ENCODE measurements around the gene RGS12.
A peak's percentile ranks its signal among the peaks of the same experiment; 100 is the strongest.

The RGS12 gene

GRCh38 chr4:3252831-3253641, 39.8 kb upstream of the RGS12 start:
- no peak overlapping the region for H3K27ac ChIP-seq
- no peak for DNase-seq (ENCODE audit: low read depth, low spot score)

- H3K27ac ChIP-seq: no peak overlapping the region
- DNase-seq (ENCODE audit: low read depth, low spot score): no peak
Measured at GRCh38 chr4:3253808-3254207, 39.0 kb upstream of the RGS12 start.

- no peak for DNase-seq (ENCODE audit: low read depth, low spot score)
- no peak overlapping the region for H3K27ac ChIP-seq
Measured at GRCh38 chr4:3254302-3255131, 38.3 kb upstream of the RGS12 start.

GRCh38 chr4:3255611-3256186, 37.1 kb upstream of the RGS12 start:
- DNase-seq (ENCODE audit: low read depth, low spot score): no peak

GRCh38 chr4:3256230-3257102, 36.4 kb upstream of the RGS12 start:
- no peak for DNase-seq (ENCODE audit: low read depth, low spot score)
- no peak overlapping the region for H3K27ac ChIP-seq

More at GRCh38 chr4:3255611-3256186, 37.1 kb upstream of the RGS12 start:
- no peak overlapping the region for H3K27ac ChIP-seq

- peak; percentile 22 for DNase-seq (ENCODE audit: low read depth, low spot score)
- H3K27ac ChIP-seq: no peak overlapping the region
Measured at GRCh38 chr4:3257103-3257555, 35.7 kb upstream of the RGS12 start.

- peak overlapping the region; percentile 59 for H3K27ac ChIP-seq
- DNase-seq (ENCODE audit: low read depth, low spot score): peak; percentile 65
Measured at GRCh38 chr4:3257556-3258482, 35.0 kb upstream of the RGS12 start.

GRCh38 chr4:3261411-3262207, 31.2 kb upstream of the RGS12 start:
- no peak for DNase-seq (ENCODE audit: low read depth, low spot score)
- no peak overlapping the region for H3K27ac ChIP-seq

- H3K27ac ChIP-seq: no peak overlapping the region
- DNase-seq (ENCODE audit: low read depth, low spot score): no peak
Measured at GRCh38 chr4:3262208-3263052, 30.4 kb upstream of the RGS12 start.

- no peak for DNase-seq (ENCODE audit: low read depth, low spot score)
Measured at GRCh38 chr4:3263053-3263875, 29.6 kb upstream of the RGS12 start.

GRCh38 chr4:3263876-3264193, 29.0 kb upstream of the RGS12 start:
- DNase-seq (ENCODE audit: low read depth, low spot score): no peak
- H3K27ac ChIP-seq: no peak overlapping the region

More at GRCh38 chr4:3263053-3263875, 29.6 kb upstream of the RGS12 start:
- no peak overlapping the region for H3K27ac ChIP-seq

GRCh38 chr4:3266076-3266475, 26.7 kb upstream of the RGS12 start:
- no peak for DNase-seq (ENCODE audit: low read depth, low spot score)
- no peak overlapping the region for H3K27ac ChIP-seq

- no peak for DNase-seq (ENCODE audit: low read depth, low spot score)
Measured at GRCh38 chr4:3267576-3268394, 25.0 kb upstream of the RGS12 start.

GRCh38 chr4:3268395-3269104, 24.3 kb upstream of the RGS12 start:
- DNase-seq (ENCODE audit: low read depth, low spot score): no peak
- H3K27ac ChIP-seq: no peak overlapping the region

More at GRCh38 chr4:3267576-3268394, 25.0 kb upstream of the RGS12 start:
- H3K27ac ChIP-seq: no peak overlapping the region
